GM19193 (cell line): ENCODE data around the gene NR3C2.

ENCODE experiments used
- POLR2A ChIP-seq: IDR thresholded peaks from 4 replicates; pipeline ENCODE4 v1.6.1; 2011; ENCODE audit not compliant: insufficient read depth, insufficient read length; ENCODE audit errors: extremely low read depth

The NR3C2 gene

GRCh38 chr4:148415500-148415899, 26.7 kb downstream of the NR3C2 start:
- TF ChIP-seq POLR2A, result no peak

GRCh38 chr4:148412460-148412994, 29.7 kb downstream of the NR3C2 start:
- TF ChIP-seq POLR2A, result no peak

GRCh38 chr4:148405161-148405893, 36.9 kb downstream of the NR3C2 start:
- no peak for TF ChIP-seq POLR2A

GRCh38 chr4:148398988-148399387, 43.2 kb downstream of the NR3C2 start:
- no peak for TF ChIP-seq POLR2A

- TF ChIP-seq POLR2A, result no peak
Observed at GRCh38 chr4:148397771-148398170, 44.4 kb downstream of the NR3C2 start.

GRCh38 chr4:148396986-148397673, 45.1 kb downstream of the NR3C2 start:
- no peak for TF ChIP-seq POLR2A

GRCh38 chr4:148395771-148396170, 46.4 kb downstream of the NR3C2 start:
- no peak for TF ChIP-seq POLR2A

- TF ChIP-seq POLR2A, result no peak
Observed at GRCh38 chr4:148391056-148391455, 51.2 kb downstream of the NR3C2 start.

- TF ChIP-seq POLR2A, result no peak
Observed at GRCh38 chr4:148390311-148390710, 51.9 kb downstream of the NR3C2 start.

- no peak for TF ChIP-seq POLR2A
Observed at GRCh38 chr4:148380291-148380690, 61.9 kb downstream of the NR3C2 start.

GRCh38 chr4:148376151-148376550, 66.1 kb downstream of the NR3C2 start:
- TF ChIP-seq POLR2A, result no peak

- no peak for TF ChIP-seq POLR2A
Observed at GRCh38 chr4:148375584-148375983, 66.6 kb downstream of the NR3C2 start.

- TF ChIP-seq POLR2A, result no peak
Observed at GRCh38 chr4:148373093-148373492, 69.1 kb downstream of the NR3C2 start.

- no peak for TF ChIP-seq POLR2A
Observed at GRCh38 chr4:148369919-148370318, 72.3 kb downstream of the NR3C2 start.

GRCh38 chr4:148367756-148368155, 74.5 kb downstream of the NR3C2 start:
- TF ChIP-seq POLR2A, result no peak

GRCh38 chr4:148366251-148366650, 76.0 kb downstream of the NR3C2 start:
- TF ChIP-seq POLR2A, result no peak
